H1 (cell line): ENCODE data around the gene TUBA3C. TPM values are rescaled to one million over a fixed set of nuclear protein-coding genes. Genes with fewer than 3 reads are reported as not detected.

Experiments used
- CTCF ChIA-PET: fragments of 300-600 bp; sonication (Branson Sonifier 250); formaldehyde crosslinking; loops from one replicate; lab custom pipeline; 2021; ENCODE audit not compliant: partially characterized antibody; lab: Charles Lee
- POLR2A ChIA-PET: fragments of 300-600 bp; sonication (Branson Sonifier 250); formaldehyde crosslinking; loops from one replicate; lab custom pipeline; 2021; ENCODE audit warnings: inconsistent platforms; ENCODE audit not compliant: partially characterized antibody; lab: Charles Lee
- DNase-seq, 2 experiments: peaks; one replicate each; pipeline versions ENCODE4 v3.0.0 to v3.0.0-alpha.2; 2010 to 2022; ENCODE audit warnings: low spot score in 2 of 2, low read depth in 1 of 2, mixed read lengths in 1 of 2
- FAIRE-seq: peaks from 2 replicates; lab custom pipeline; 2011; peaks lifted over from hg19 to GRCh38; lab: Jason Lieb, UNC
- H2AFZ ChIP-seq: 2 replicates; pipeline ENCODE4 v1.8.1; 2012; ENCODE audit warnings: low read length, inconsistent platforms
- H2AK5ac ChIP-seq: 2 replicates; pipeline ENCODE4 v1.6.1; 2013; ENCODE audit warnings: low read depth, low read length
- H2BK120ac ChIP-seq: replicated peaks from 2 replicates; pipeline ENCODE3; 2013; ENCODE audit warnings: low read depth, low read length, inconsistent platforms
- H2BK12ac ChIP-seq: 2 replicates; pipeline ENCODE4 v1.6.1; 2013; ENCODE audit warnings: low read depth, low read length
- H2BK15ac ChIP-seq: 2 replicates; pipeline ENCODE4 v1.6.1; 2013; ENCODE audit warnings: low read length
- H2BK20ac ChIP-seq: 2 replicates; pipeline ENCODE4 v1.6.1; 2013; ENCODE audit warnings: low read length
- H2BK5ac ChIP-seq: 2 replicates; pipeline ENCODE4 v1.6.1; 2013; ENCODE audit warnings: low read depth, low read length
- H3K14ac ChIP-seq: 2 replicates; pipeline ENCODE4 v1.6.1; 2013; ENCODE audit warnings: inconsistent platforms; ENCODE audit not compliant: insufficient read length
- H3K18ac ChIP-seq: 2 replicates; pipeline ENCODE4 v1.6.1; 2013; ENCODE audit warnings: low read length; ENCODE audit errors: extremely low read depth
- H3K23ac ChIP-seq: 2 replicates; pipeline ENCODE4 v1.6.1; 2013; ENCODE audit warnings: inconsistent platforms; ENCODE audit not compliant: insufficient read length
- H3K23me2 ChIP-seq: 2 replicates; pipeline ENCODE4 v1.6.1; 2013; ENCODE audit warnings: low read depth, low read length
- H3K27ac ChIP-seq: 2 replicates; pipeline ENCODE4 v1.6.1; 2011; ENCODE audit warnings: low read depth, low read length, inconsistent platforms
- H3K27me3 ChIP-seq, 4 experiments: replicated peaks in 1 of 4; 1 replicate in 1 of 4; 2 replicates in 3 of 4; pipeline versions ENCODE4 v1.6.1 to v1.8.1; 2011 to 2013; ENCODE audit warnings: low read length in 3 of 4, mild to moderate bottlenecking in 3 of 4, inconsistent platforms in 2 of 4, mixed read lengths in 2 of 4, moderate library complexity in 1 of 4; ENCODE audit not compliant: control insufficient read depth in 3 of 4, insufficient read depth in 3 of 4; ENCODE audit errors: extremely low read depth in 1 of 4
- H3K36me3 ChIP-seq, 4 experiments: 2 replicates each; pipeline versions ENCODE4 v1.6.1 to v1.8.1; 2011 to 2013; ENCODE audit warnings: mild to moderate bottlenecking in 4 of 4, low read length in 3 of 4, moderate library complexity in 2 of 4, control low read depth in 1 of 4, inconsistent platforms in 1 of 4; ENCODE audit not compliant: insufficient read depth in 4 of 4, control insufficient read depth in 2 of 4
- H3K4ac ChIP-seq: replicated peaks from 2 replicates; pipeline ENCODE3; 2013; ENCODE audit warnings: low read length, low read depth, mixed read lengths, inconsistent platforms; ENCODE audit not compliant: insufficient read length
- H3K4me1 ChIP-seq, 4 experiments: replicated peaks in 1 of 4; 1 replicate in 1 of 4; 2 replicates in 3 of 4; pipeline versions ENCODE4 v1.6.1 to v1.8.1; 2011 to 2013; ENCODE audit warnings: low read length in 3 of 4, inconsistent platforms in 2 of 4, mixed read lengths in 1 of 4; ENCODE audit not compliant: insufficient read depth in 4 of 4, control insufficient read depth in 3 of 4
- H3K4me2 ChIP-seq, 2 experiments: 2 replicates each; pipeline versions ENCODE4 v1.6.1 to v1.8.1; 2011 to 2013; ENCODE audit warnings: low read depth in 2 of 2, low read length in 2 of 2, control low read depth in 1 of 2, inconsistent platforms in 1 of 2, mild to moderate bottlenecking in 1 of 2; ENCODE audit not compliant: insufficient read depth in 1 of 2
- H3K4me3 ChIP-seq, 4 experiments: fragments of 200-600, 300-600 bp in 1 of 4; sonication (generic), shearing (Covaris generic), sonication (Bioruptor Twin) in 1 of 4; 2 replicates each; pipeline versions ENCODE4 v1.5.1 to v1.8.1; 2011 to 2016; ENCODE audit warnings: low read length in 4 of 4, low read depth in 3 of 4, control low read depth in 2 of 4, inconsistent platforms in 2 of 4, mild to moderate bottlenecking in 2 of 4, mixed read lengths in 1 of 4, moderate library complexity in 1 of 4; ENCODE audit not compliant: insufficient read depth in 2 of 4; ENCODE audit errors: extremely low read depth in 1 of 4
- H3K56ac ChIP-seq: replicated peaks from 2 replicates; pipeline ENCODE3; 2013; ENCODE audit warnings: low read depth, mild to moderate bottlenecking, mixed read lengths, low read length, inconsistent platforms; ENCODE audit not compliant: insufficient read length
- H3K79me1 ChIP-seq: 2 replicates; pipeline ENCODE4 v1.6.1; 2013; ENCODE audit warnings: low read depth, low read length, control low read depth
- H3K79me2 ChIP-seq, 2 experiments: 2 replicates each; pipeline versions ENCODE4 v1.6.1 to v1.8.1; 2012 to 2013; ENCODE audit warnings: low read length in 2 of 2, mild to moderate bottlenecking in 2 of 2, inconsistent platforms in 1 of 2; ENCODE audit not compliant: insufficient read depth in 2 of 2, control insufficient read depth in 1 of 2
- H3K9ac ChIP-seq, 4 experiments: replicated peaks in 1 of 4; 1 replicate in 1 of 4; 2 replicates in 3 of 4; pipeline versions ENCODE4 v1.6.1 to v1.8.1; 2011 to 2013; ENCODE audit warnings: low read depth in 3 of 4, low read length in 3 of 4, control low read depth in 2 of 4, mild to moderate bottlenecking in 2 of 4, moderate library complexity in 2 of 4, inconsistent platforms in 1 of 4; ENCODE audit errors: extremely low read depth in 1 of 4
- H3K9me3 ChIP-seq, 2 experiments: 2 replicates each; pipeline versions ENCODE4 v1.6.1 to v1.8.1; 2012 to 2013; ENCODE audit warnings: mild to moderate bottlenecking in 2 of 2, moderate library complexity in 2 of 2, control low read depth in 1 of 2, inconsistent platforms in 1 of 2, low read depth in 1 of 2, low read length in 1 of 2, mixed read lengths in 1 of 2; ENCODE audit not compliant: insufficient read depth in 2 of 2
- H4K20me1 ChIP-seq, 2 experiments: replicated peaks in 1 of 2; 2 replicates each; pipeline versions ENCODE3 to v1.8.1; 2011 to 2013; ENCODE audit warnings: inconsistent platforms in 2 of 2, low read length in 2 of 2, mild to moderate bottlenecking in 1 of 2; ENCODE audit not compliant: insufficient read depth in 2 of 2, control insufficient read depth in 1 of 2
- H4K5ac ChIP-seq: 2 replicates; pipeline ENCODE4 v1.6.1; 2013; ENCODE audit warnings: low read length, low read depth, mixed read lengths, inconsistent platforms; ENCODE audit not compliant: insufficient read length
- H4K8ac ChIP-seq: 2 replicates; pipeline ENCODE4 v1.8.0; 2013; ENCODE audit warnings: mild to moderate bottlenecking, moderate library complexity, low read length, inconsistent platforms; ENCODE audit not compliant: insufficient read depth; ENCODE audit errors: extremely low read depth
- H4K91ac ChIP-seq: replicated peaks from 2 replicates; pipeline ENCODE3; 2013; ENCODE audit warnings: low read length, mixed read lengths, inconsistent platforms; ENCODE audit not compliant: insufficient read length
- CHD1 ChIP-seq: IDR thresholded peaks from 2 replicates; pipeline ENCODE4 v1.6.1; 2012; ENCODE audit warnings: low read depth, low read length, improper control_type of control experiment
- CREB1 ChIP-seq: IDR thresholded peaks from 2 replicates; pipeline ENCODE4 v1.6.1; 2012; ENCODE audit warnings: inconsistent platforms
- CTBP2 ChIP-seq: IDR thresholded peaks from 2 replicates; pipeline ENCODE4 v1.7.0; 2011; ENCODE audit warnings: borderline replicate concordance, mild to moderate bottlenecking, moderate library complexity, mixed read lengths, low read length; ENCODE audit not compliant: insufficient read depth, insufficient read length
- EP300 ChIP-seq, 2 experiments: IDR thresholded peaks; 1 replicate in 1 of 2; 2 replicates in 1 of 2; pipeline ENCODE4 v1.6.1; 2011 to 2012; ENCODE audit warnings: low read depth in 2 of 2, low read length in 2 of 2, mild to moderate bottlenecking in 2 of 2, borderline replicate concordance in 1 of 2, inconsistent platforms in 1 of 2, moderate library complexity in 1 of 2
- GABPA ChIP-seq: IDR thresholded peaks from 2 replicates; pipeline ENCODE4 v1.6.1; 2011; ENCODE audit warnings: mild to moderate bottlenecking, low read length, moderate library complexity, borderline replicate concordance; ENCODE audit not compliant: insufficient read depth
- NRF1 ChIP-seq: IDR thresholded peaks from 2 replicates; pipeline ENCODE4 v1.6.1; 2011; ENCODE audit warnings: mild to moderate bottlenecking, low read depth, low read length, improper control_type of control experiment
- PHF8 ChIP-seq: fragments of 200-600 bp; sonication (generic); conservative IDR thresholded peaks from 2 replicates; pipeline ENCODE4 v1.7.1; 2012; ENCODE audit warnings: low read depth, mild to moderate bottlenecking, inconsistent platforms, low read length, moderate library complexity
- POLR2A ChIP-seq, 2 experiments: IDR thresholded peaks; 1 replicate in 1 of 2; 2 replicates in 1 of 2; pipeline ENCODE4 v1.6.1; 2011; ENCODE audit warnings: low read depth in 2 of 2, low read length in 2 of 2, mild to moderate bottlenecking in 2 of 2; ENCODE audit errors: control extremely low read depth in 1 of 2
- RFX5 ChIP-seq: IDR thresholded peaks from 2 replicates; pipeline ENCODE4 v1.6.1; 2011; ENCODE audit warnings: low read depth, low read length, improper control_type of control experiment, borderline replicate concordance
- SRF ChIP-seq: IDR thresholded peaks from 2 replicates; pipeline ENCODE4 v1.6.1; 2011; ENCODE audit warnings: mild to moderate bottlenecking, low read depth, low read length, moderate library complexity
- TEAD4 ChIP-seq: IDR thresholded peaks from 2 replicates; pipeline ENCODE4 v1.6.1; 2012; ENCODE audit warnings: low read depth, low read length, inconsistent platforms, mixed read lengths
- WGBS, 2 experiments: shearing (Covaris generic) in 1 of 2; methylation state at CpG; one replicate each; pipeline versions ENCODE4 v1.1.6 to v1.1.7; 2013 to 2015; ENCODE audit warnings: low lambda C conversion rate in 2 of 2, mixed read lengths in 2 of 2, inconsistent platforms in 1 of 2, low coverage in 1 of 2, missing lambda C conversion rate in 1 of 2; ENCODE audit not compliant: insufficient replicate concordance in 2 of 2, insufficient coverage in 1 of 2, insufficient read length in 1 of 2; ENCODE audit errors: extremely low coverage in 1 of 2, missing lambda C conversion rate in 1 of 2; 5-methylcytosine and 5-hydroxymethylcytosine counted together
- polyA plus RNA-seq, 7 experiments: library from polyadenylated mRNA; depleted of rRNA in 3 of 7; stranded (reverse) in 5 of 7; unstranded in 2 of 7; fragments of >200 nt in 5 of 7; fragments of 200-250 nt in 2 of 7; gene quantifications; 1 replicate in 5 of 7; 2 replicates in 1 of 7; 4 replicates in 1 of 7; pipeline versions ENCODE4 v1.2.1 to v1.2.3, GENCODE V29; 2011 to 2013; ENCODE audit warnings: missing spikeins in 2 of 7, mixed read lengths in 2 of 7
- total RNA-seq: library from RNA; stranded (reverse); fragmentation: NEBNext Ultra II Directional; extraction: Animal tissue kit (Norgen Biotek cat#: 25700); gene quantifications from 2 replicates; pipeline ENCODE4 v1.2.1, GENCODE V29; 2021
- TF ChIP-seq, protein P1 (sequence below): IDR thresholded peaks from 2 replicates; pipeline ENCODE4 v1.6.1; 2012; ENCODE audit warnings: inconsistent platforms
- TF ChIP-seq, protein P2 (sequence below): IDR thresholded peaks from 2 replicates; pipeline ENCODE4 v1.6.1; 2011; ENCODE audit warnings: low read depth, mild to moderate bottlenecking, low read length; ENCODE audit not compliant: insufficient read depth

TUBA3C gene
- total and polyA plus RNA-seq, 2 of the 8 experiments (the other 6 are each of a cell fraction or from before 2014, with no cell fraction given) = not detected

DNA sequence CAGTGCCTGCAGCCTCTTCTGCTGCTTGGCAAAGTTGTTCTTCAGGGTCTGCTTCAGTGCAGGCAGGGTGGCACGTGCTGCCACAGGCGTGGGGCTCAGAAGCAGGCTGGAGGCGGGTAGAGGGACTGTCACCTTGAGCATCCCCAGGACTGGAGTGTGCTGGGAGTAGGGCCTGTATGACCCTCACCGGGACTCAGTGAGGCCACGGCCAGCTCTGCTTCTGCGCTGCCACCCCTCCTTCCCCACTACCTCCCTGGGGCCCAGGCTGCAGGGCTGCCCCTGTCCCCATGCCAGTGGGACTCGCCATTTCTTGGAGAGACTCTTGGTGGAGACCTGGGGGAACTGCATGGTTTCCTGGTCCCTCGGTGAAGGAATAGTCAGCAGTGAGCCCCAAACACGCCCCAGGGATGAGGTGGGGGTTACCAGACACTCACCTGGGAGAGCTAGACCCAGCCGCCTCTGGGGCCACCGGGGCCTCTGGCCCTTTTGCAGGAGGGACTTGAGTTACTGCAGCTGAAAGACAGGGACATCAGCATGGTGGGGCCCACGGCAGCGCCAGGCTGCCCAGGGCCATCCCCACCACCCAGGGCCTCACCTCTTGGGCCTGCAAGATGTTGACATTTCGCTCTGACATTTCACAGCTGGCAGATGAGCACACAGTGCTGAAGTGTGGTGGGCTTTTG lies 29.9 kb downstream of the TUBA3C start:
- Histone ChIP-seq H4K8ac (no peak overlapping the region), H3K23me2 (no peaks in the 10 kb centered on the region), H3K36me3 (no peaks in the 10 kb centered on the region), H3K79me1 (no peaks in the 10 kb centered on the region), H2BK12ac (no peak overlapping the region), H3K4ac (no peak overlapping the region), H3K18ac (no peak overlapping the region), H3K23ac (no peak overlapping the region), H4K20me1 (no peaks in the 10 kb centered on the region), H4K91ac (no peak overlapping the region), H4K5ac (no peak overlapping the region), H3K9ac (no peak overlapping the region), H3K56ac (no peak overlapping the region), H3K79me2 (no peaks in the 10 kb centered on the region), H2BK20ac (no peak overlapping the region), H3K4me1 (no peaks in the 10 kb centered on the region), H2AK5ac (no peak overlapping the region), H3K4me3 (no peak overlapping the region), H2BK120ac (no peak overlapping the region), H2BK5ac (no peak overlapping the region), H3K4me2 (no peak overlapping the region), H2AFZ (no peak overlapping the region), H3K14ac (no peak overlapping the region), H3K27me3 (no peaks in the 10 kb centered on the region), H2BK15ac (no peak overlapping the region), H3K9me3 (peaks cover 90 to 99% of the 10 kb centered on the region in 2 experiments), H3K27ac (no peak overlapping the region)
- WGBS, 2 experiments = 90% methylated on average over 10 of the region's 14 CpGs; no CpG with 5 or more reads in 1 of the 2 experiments
- CTCF ChIA-PET = interaction anchor here (0.6 kb wide), 1 partner anchor 942 kb away, joined by 3 read pairs; no protein-coding TSS in a partner anchor
- POLR2A ChIA-PET = no interaction called here
- DNase-seq = no peak
- FAIRE-seq = no peak
- TF ChIP-seq TEAD4 = no peak
- TF ChIP-seq CTBP2 = no peak
- no peak for TF ChIP-seq PHF8
- TF ChIP-seq CREB1 = no peak
- TF ChIP-seq, protein P1, sequence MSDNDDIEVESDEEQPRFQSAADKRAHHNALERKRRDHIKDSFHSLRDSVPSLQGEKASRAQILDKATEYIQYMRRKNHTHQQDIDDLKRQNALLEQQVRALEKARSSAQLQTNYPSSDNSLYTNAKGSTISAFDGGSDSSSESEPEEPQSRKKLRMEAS = no peak
- no peak for TF ChIP-seq EP300 (IDR thresholded peaks at IDR 0.05; ENCODE audit: borderline replicate concordance in 1 of 2, low read depth in 2 of 2, low read length in 2 of 2)
- no peak for TF ChIP-seq POLR2A (IDR thresholded peaks at IDR 0.05; ENCODE audit: control extremely low read depth in 1 of 2, low read depth in 2 of 2, low read length in 2 of 2)
- no peak for TF ChIP-seq SRF
- TF ChIP-seq CHD1 = no peak
- TF ChIP-seq GABPA = no peak
- TF ChIP-seq, protein P2, sequence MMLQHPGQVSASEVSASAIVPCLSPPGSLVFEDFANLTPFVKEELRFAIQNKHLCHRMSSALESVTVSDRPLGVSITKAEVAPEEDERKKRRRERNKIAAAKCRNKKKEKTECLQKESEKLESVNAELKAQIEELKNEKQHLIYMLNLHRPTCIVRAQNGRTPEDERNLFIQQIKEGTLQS = no peak
- no peak for TF ChIP-seq RFX5
- TF ChIP-seq NRF1 = no peak
